IPS-NIHi11 (cell line): ENCODE measurements around the gene SFTA2.
"Not testable (repeated sequence)": the region's sequence is repeated elsewhere in the genome, so short reads cannot be mapped to it uniquely, and the experiment has no call there.

Experiments used
- DNase-seq: peaks from one replicate; pipeline ENCODE4 v3.0.0; 2012; ENCODE audit warnings: mixed read lengths, low spot score

Gene SFTA2

GRCh38 chr6:30942338-30943060, 10.5 kb upstream of the SFTA2 start:
- peak; percentile 92 for DNase-seq

- DNase-seq = no peak
Measured at GRCh38 chr6:30940361-30940986, 8.5 kb upstream of the SFTA2 start, which contains the start of gene MUCL3. Gene MUCL3, plus strand, starts transcription at chr6:30940973. Its CDS starts 27 bp downstream, at chr6:30941000.

GRCh38 chr6:30939473-30939872, 7.5 kb upstream of the SFTA2 start:
- DNase-seq = no peak

- DNase-seq = no peak
Measured at GRCh38 chr6:30938730-30939129, 6.8 kb upstream of the SFTA2 start.

GRCh38 chr6:30937265-30937664, 5.3 kb upstream of the SFTA2 start:
- no peak for DNase-seq

- no peak for DNase-seq
Measured at GRCh38 chr6:30935018-30935417, 3.0 kb upstream of the SFTA2 start.

GRCh38 chr6:30932665-30933365, 845 bp upstream of the SFTA2 start:
- DNase-seq = no peak

- no peak for DNase-seq
Measured at GRCh38 chr6:30931272-30931671, 698 bp downstream of the SFTA2 start.

GRCh38 chr6:30930506-30930905, 1.5 kb downstream of the SFTA2 start:
- no peak for DNase-seq

- no peak for DNase-seq
Measured at GRCh38 chr6:30928677-30929076, 3.3 kb downstream of the SFTA2 start.

GRCh38 chr6:30927080-30927479, 4.9 kb downstream of the SFTA2 start:
- DNase-seq = not testable (repeated sequence)

GRCh38 chr6:30926644-30927043, 5.3 kb downstream of the SFTA2 start:
- DNase-seq = no peak

GRCh38 chr6:30924040-30924627, 7.8 kb downstream of the SFTA2 start:
- DNase-seq = not testable (repeated sequence)

- no peak for DNase-seq
Measured at GRCh38 chr6:30922447-30922852, 9.5 kb downstream of the SFTA2 start.

GRCh38 chr6:30918670-30919069, 13.3 kb downstream of the SFTA2 start:
- DNase-seq = no peak

GRCh38 chr6:30917487-30917886, 14.5 kb downstream of the SFTA2 start:
- no peak for DNase-seq

- no peak for DNase-seq
Measured at GRCh38 chr6:30917041-30917440, 14.9 kb downstream of the SFTA2 start.

- peak; percentile 88 for DNase-seq
Measured at GRCh38 chr6:30915591-30915946, 16.4 kb downstream of the SFTA2 start.

GRCh38 chr6:30914854-30915590, 16.9 kb downstream of the SFTA2 start:
- no peak for DNase-seq

- DNase-seq = peak; percentile 98
Measured at GRCh38 chr6:30914076-30914853, 17.7 kb downstream of the SFTA2 start, which contains the start of gene VARS2. Gene VARS2, plus strand, starts transcription at chr6:30914238. Its CDS starts 599 bp downstream, at chr6:30914837.

GRCh38 chr6:30913721-30914075, 18.3 kb downstream of the SFTA2 start:
- DNase-seq = no peak
